Measurements from ENCODE around the gene CABP1. TPM values are rescaled to one million over a fixed set of nuclear protein-coding genes. Genes with fewer than 3 reads are reported as not detected.

Gene CABP1
- total RNA-seq, 2 donors from 2014 or later, result 0.23 to 0.62 TPM

DNA sequence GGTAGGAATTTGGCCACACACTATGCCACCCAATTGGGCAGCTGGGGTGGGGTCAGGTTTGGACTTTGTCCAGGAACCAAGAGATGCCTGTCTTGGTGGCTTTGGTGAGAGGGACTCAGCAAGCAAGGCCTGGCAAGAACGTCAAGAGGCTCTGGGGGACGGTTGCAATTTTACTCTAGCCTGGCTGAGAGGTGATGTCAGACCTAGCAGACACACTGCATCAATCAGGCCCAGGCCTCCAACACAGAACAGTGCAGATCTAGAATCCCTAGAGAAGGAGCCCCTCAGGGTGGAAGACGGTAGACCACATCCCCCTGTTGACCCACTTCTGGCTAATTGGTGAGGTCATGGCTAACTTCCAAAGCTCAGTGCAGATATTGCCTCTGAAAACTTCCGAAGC, 68.2 kb downstream of the CABP1 start:
- Histone ChIP-seq H3K36me3 (no peaks in the 10 kb centered on the region), H3K9me3 (no peaks in the 10 kb centered on the region), H3K4me1 (replicated peaks) (no peaks in the 10 kb centered on the region), H3K4me3 (no peak overlapping the region), H3K27me3 (replicated peaks; ENCODE audit: insufficient read depth) (no peaks in the 10 kb centered on the region), H3K27ac (no peak overlapping the region)
- intact Hi-C loops (cut with DNase I), result no loop called here
- 62% methylated on average over 4 of the region's 4 CpGs for WGBS
- no peak for DNase-seq (ENCODE audit: low spot score)
- TF ChIP-seq POLR2AphosphoS5 (IDR thresholded peaks at IDR 0.05) (no peak), POLR2A (IDR thresholded peaks at IDR 0.05) (no peak)
- TF ChIP-seq, protein P1, sequence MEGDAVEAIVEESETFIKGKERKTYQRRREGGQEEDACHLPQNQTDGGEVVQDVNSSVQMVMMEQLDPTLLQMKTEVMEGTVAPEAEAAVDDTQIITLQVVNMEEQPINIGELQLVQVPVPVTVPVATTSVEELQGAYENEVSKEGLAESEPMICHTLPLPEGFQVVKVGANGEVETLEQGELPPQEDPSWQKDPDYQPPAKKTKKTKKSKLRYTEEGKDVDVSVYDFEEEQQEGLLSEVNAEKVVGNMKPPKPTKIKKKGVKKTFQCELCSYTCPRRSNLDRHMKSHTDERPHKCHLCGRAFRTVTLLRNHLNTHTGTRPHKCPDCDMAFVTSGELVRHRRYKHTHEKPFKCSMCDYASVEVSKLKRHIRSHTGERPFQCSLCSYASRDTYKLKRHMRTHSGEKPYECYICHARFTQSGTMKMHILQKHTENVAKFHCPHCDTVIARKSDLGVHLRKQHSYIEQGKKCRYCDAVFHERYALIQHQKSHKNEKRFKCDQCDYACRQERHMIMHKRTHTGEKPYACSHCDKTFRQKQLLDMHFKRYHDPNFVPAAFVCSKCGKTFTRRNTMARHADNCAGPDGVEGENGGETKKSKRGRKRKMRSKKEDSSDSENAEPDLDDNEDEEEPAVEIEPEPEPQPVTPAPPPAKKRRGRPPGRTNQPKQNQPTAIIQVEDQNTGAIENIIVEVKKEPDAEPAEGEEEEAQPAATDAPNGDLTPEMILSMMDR (IDR thresholded peaks at IDR 0.05), result no peak

DNA sequence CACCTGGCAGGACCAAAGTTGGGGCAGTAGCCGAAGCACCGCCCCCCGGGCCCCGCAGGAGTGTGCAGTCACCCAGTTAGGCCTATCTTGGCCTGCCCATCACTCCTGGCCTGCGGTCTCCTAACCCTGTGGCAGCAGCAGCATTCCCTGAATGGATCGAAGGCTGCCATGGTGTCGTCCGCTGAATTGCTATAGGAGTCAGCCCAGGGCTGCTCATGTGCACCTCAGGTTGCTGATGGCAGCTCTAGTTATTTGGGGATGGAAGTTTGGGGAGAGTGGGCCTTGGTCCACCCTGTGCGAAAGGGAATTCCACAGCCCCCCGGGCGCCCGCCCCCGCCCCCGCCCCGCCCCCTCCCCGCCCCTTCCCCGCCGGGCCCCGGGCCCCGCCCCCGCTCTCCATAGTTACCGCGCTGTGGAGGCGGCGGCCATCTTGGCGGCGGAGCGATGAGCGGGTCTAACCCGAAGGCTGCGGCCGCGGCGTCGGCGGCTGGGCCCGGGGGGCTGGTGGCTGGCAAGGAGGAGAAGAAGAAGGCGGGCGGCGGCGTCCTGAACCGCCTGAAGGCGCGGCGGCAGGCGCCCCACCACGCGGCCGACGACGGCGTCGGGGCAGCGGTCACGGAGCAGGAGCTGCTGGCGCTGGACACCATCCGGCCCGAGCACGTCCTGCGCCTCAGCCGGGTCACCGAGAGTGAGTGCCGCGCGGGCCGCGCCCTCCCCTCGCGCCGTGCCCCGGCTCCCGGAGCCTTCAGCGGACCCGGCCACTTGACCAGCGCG, 69.8 kb downstream of the CABP1 start, which contains the start of gene UNC119B:
UNC119B (plus strand) TSS at position 428 of the 774 bp plus-strand sequence; CDS start at position 445, 17 bp downstream.
- H3K36me3 ChIP-seq, result no peaks in the 10 kb centered on the region
- WGBS, result under 1% methylated on average over 41 of the region's 76 CpGs
- peak; percentile 62 for DNase-seq (ENCODE audit: low spot score)

DNA sequence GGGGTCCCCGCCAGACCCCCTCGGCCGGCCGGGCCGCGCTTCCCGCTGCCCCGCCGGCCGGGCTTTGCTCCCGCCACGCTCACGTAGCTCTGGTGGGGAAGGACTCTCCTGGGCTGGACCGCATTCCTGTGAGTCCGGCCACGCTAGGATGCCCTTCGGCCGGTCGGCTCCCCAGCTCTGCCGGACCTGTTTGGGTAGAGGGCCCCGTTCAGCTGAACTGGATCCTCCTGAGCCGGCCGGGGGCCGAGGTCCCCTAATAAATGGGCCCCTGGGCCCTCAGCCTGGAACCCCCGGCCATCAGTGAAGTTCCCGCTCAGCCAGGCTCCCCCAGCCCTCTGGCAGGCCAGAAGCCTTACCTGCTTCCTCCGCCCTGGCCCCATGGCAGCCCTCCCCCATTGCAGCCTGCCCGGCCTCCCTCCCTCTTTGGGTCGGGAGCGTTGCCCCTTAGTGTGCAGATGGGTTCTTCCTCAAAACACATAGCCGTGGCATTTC, 70.4 kb downstream of the CABP1 start:
- Histone ChIP-seq H3K27ac (peak overlapping the region; percentile 92 to 94), H3K36me3 (no peaks in the 10 kb centered on the region), H3K9me3 (no peaks in the 10 kb centered on the region), H3K4me3 (peak overlapping the region; percentile 94 to 97), H3K4me1 (replicated peaks) (no peaks in the 10 kb centered on the region), H3K27me3 (replicated peaks; ENCODE audit: insufficient read depth) (no peaks in the 10 kb centered on the region)
- WGBS, result 0% methylated on average over 18 of the region's 31 CpGs
- no peak for DNase-seq (ENCODE audit: low spot score)
- intact Hi-C loops (cut with DNase I), result loop anchor here (2.0 kb wide), 2 partner anchors 24 to 130 kb away; partner anchors contain the start of genes MLEC and POP5
- TF ChIP-seq, protein P1 (IDR thresholded peaks at IDR 0.05), result no peak
- TF ChIP-seq POLR2AphosphoS5 (IDR thresholded peaks at IDR 0.05), result peak; percentile 5

More for the DNA sequence above, 69.8 kb downstream of the CABP1 start, which contains the start of gene UNC119B:
- H3K4me1 ChIP-seq (replicated peaks), result no peaks in the 10 kb centered on the region
- TF ChIP-seq POLR2A (IDR thresholded peaks at IDR 0.05) (peak; percentile 41), POLR2AphosphoS5 (IDR thresholded peaks at IDR 0.05) (no peak)
- intact Hi-C loops (cut with DNase I), result loop anchor here (2.0 kb wide), 2 partner anchors 23 to 129 kb away; partner anchors contain the start of genes MLEC and POP5
- no peaks in the 10 kb centered on the region for H3K27me3 ChIP-seq (replicated peaks; ENCODE audit: insufficient read depth)
- peak within 1 kb of the TSS; percentile 94 to 97 for H3K4me3 ChIP-seq
- H3K9me3 ChIP-seq, result no peaks in the 10 kb centered on the region
- peak within 1 kb of the TSS; percentile 92 to 94 for H3K27ac ChIP-seq

DNA sequence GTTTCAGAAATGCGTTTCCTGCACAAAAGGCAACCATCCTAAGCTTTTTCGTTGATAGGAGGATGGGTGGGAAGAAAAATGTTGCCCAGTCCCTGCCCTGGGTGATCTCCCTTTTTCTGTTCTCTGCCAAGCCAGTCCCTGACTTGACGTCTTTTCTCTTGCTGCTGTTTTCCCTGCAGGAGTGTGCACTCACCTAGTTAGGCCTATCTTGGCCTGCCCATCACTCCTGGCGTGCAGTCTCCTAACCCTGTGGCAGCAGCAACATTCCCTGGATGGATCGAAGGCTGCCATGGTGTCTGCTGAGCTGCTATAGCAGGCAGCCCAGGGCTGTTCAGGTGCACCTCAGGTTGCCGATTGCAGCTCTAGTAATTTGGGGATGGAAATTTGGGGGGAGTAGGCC, 71.0 kb downstream of the CABP1 start:
- peak overlapping the region; percentile 92 to 94 for H3K27ac ChIP-seq
- intact Hi-C loops (cut with DNase I), result loop anchor here (2.0 kb wide), 2 partner anchors 25 to 131 kb away; partner anchors contain the start of genes MLEC and POP5
- 11% methylated on average over 6 of the region's 6 CpGs for WGBS

DNA sequence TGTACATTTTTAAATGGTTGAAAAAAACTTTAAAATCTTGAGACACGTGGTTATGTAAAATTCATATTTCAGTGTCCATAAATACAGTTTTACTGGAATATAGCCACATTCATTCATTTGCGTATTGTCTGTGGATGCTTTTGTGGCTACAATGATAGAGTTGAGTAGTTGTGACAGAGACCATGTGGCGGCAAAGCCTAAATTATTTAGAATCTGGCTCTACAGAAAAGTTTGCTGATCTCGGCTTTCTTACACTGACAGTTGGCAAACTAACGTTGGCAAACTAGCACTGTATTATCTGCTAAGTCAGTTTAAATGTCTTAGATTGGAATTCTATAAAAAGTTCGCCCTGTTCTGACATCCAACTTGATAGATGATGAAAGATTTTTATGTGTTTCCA, 72.2 kb downstream of the CABP1 start:
- Histone ChIP-seq H3K36me3 (peaks cover 4 to 10% of the 10 kb centered on the region in 2 donors), H3K27ac (no peak overlapping the region), H3K4me1 (replicated peaks) (no peaks in the 10 kb centered on the region), H3K4me3 (no peak overlapping the region), H3K27me3 (replicated peaks; ENCODE audit: insufficient read depth) (no peaks in the 10 kb centered on the region), H3K9me3 (no peaks in the 10 kb centered on the region)
- no peak for DNase-seq (ENCODE audit: low spot score)
- TF ChIP-seq POLR2A (IDR thresholded peaks at IDR 0.05) (no peak), POLR2AphosphoS5 (IDR thresholded peaks at IDR 0.05) (no peak)
- TF ChIP-seq, protein P1 (IDR thresholded peaks at IDR 0.05), result no peak
- 38% methylated on average over 6 of the region's 6 CpGs for WGBS
- intact Hi-C loops (cut with DNase I), result no loop called here

More for the DNA sequence above, 71.0 kb downstream of the CABP1 start:
- TF ChIP-seq, protein P1 (IDR thresholded peaks at IDR 0.05), result no peak
- TF ChIP-seq POLR2AphosphoS5 (IDR thresholded peaks at IDR 0.05) (no peak), POLR2A (IDR thresholded peaks at IDR 0.05) (no peak)
- DNase-seq (ENCODE audit: low spot score), result no peak
- peaks cover 0 to 1% of the 10 kb centered on the region in 2 donors for H3K36me3 ChIP-seq
- no peaks in the 10 kb centered on the region for H3K27me3 ChIP-seq (replicated peaks; ENCODE audit: insufficient read depth)
- H3K4me1 ChIP-seq (replicated peaks), result no peaks in the 10 kb centered on the region
- H3K9me3 ChIP-seq, result no peaks in the 10 kb centered on the region
- H3K4me3 ChIP-seq, result peak overlapping the region; percentile 94 to 97
